Suprapubic skin (tissue), 3 donors: ENCODE measurements around the gene PRKD2.

Source experiments
- POLR2AphosphoS5 ChIP-seq, 3 donors: sonication (generic); formaldehyde crosslinking; IDR thresholded peaks; one replicate each; pipeline ENCODE4 v1.6.1; 2017; ENCODE audit warnings: antibody characterized with exemption in 3 of 3
- TF ChIP-seq, protein P1 (sequence below), 2 donors: fragments of 200-600 bp in 1 of 2; fragments of 450-650 bp in 1 of 2; sonication (generic) in 1 of 2; IDR thresholded peaks; one replicate each; pipeline ENCODE4 v1.5.1; 2016 to 2019; ENCODE audit warnings: antibody characterized with exemption in 2 of 2, mild to moderate bottlenecking in 1 of 2, moderate library complexity in 1 of 2

DNA sequence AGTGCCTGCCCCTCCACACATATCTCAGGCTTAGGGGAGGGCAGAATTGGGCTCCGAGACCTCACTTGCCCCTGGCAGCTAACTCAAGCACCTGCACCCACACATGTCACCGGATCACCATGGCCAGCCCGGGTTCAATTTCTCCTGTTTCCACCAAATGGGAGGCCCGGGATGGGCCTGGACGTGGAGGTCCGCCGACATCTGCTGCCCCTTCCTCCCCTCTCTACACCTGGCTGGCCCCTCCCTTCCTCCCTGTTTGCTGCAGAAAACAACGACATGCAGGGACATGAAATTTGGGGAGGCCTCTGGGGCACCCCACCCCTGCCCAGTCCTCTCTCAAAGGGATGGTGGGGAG, 1.3 kb downstream of the PRKD2 start:
- TF ChIP-seq POLR2AphosphoS5 (IDR thresholded peaks at IDR 0.05): no peak
- TF ChIP-seq, protein P1, sequence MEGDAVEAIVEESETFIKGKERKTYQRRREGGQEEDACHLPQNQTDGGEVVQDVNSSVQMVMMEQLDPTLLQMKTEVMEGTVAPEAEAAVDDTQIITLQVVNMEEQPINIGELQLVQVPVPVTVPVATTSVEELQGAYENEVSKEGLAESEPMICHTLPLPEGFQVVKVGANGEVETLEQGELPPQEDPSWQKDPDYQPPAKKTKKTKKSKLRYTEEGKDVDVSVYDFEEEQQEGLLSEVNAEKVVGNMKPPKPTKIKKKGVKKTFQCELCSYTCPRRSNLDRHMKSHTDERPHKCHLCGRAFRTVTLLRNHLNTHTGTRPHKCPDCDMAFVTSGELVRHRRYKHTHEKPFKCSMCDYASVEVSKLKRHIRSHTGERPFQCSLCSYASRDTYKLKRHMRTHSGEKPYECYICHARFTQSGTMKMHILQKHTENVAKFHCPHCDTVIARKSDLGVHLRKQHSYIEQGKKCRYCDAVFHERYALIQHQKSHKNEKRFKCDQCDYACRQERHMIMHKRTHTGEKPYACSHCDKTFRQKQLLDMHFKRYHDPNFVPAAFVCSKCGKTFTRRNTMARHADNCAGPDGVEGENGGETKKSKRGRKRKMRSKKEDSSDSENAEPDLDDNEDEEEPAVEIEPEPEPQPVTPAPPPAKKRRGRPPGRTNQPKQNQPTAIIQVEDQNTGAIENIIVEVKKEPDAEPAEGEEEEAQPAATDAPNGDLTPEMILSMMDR (IDR thresholded peaks at IDR 0.05): no peak
